K562 (cell line): ENCODE data around the gene LBH. TPM values are rescaled to one million over a fixed set of nuclear protein-coding genes. Genes with fewer than 3 reads are reported as not detected.

ENCODE experiments used
- ATAC-seq: fragments of 200-7000 bp; cut with Tn5 transposase; 3 replicates; pipeline ENCODE4 v1.9.1; 2020; ENCODE audit warnings: moderate library complexity
- BruUV-seq: library from RNA; stranded (reverse); fragments of 400-500 nt; replicated peaks from 2 replicates; lab custom pipeline; 2021; lab: Mats Ljungman, UMichigan
- CTCF ChIA-PET: fragments of 300-600 bp; formaldehyde crosslinking; extraction: SDS; loops from one replicate; lab custom pipeline; 2021; ENCODE audit warnings: low intra/inter-chr PET ratio; lab: Yijun Ruan, JAX
- POLR2A ChIA-PET: fragments of 300-600, 350-650 bp; sonication (Branson Sonifier 250); formaldehyde crosslinking; extraction: SDS; loops from one replicate; lab custom pipeline; 2021; ENCODE audit warnings: antibody characterized with exemption, inconsistent platforms; lab: Yijun Ruan, JAX
- DNase-seq, 4 experiments: peaks; one replicate each; pipeline versions ENCODE4 v3.0.0 to v3.0.0-alpha.2; 2011 to 2018; ENCODE audit warnings: low spot score in 3 of 4, mixed read lengths in 3 of 4; ENCODE audit errors: extremely low read depth in 1 of 4
- FAIRE-seq: peaks from 2 replicates; lab custom pipeline; 2011; peaks lifted over from hg19 to GRCh38; lab: Jason Lieb, UNC
- H2AFZ ChIP-seq: 2 replicates; pipeline ENCODE4 v1.6.0; 2011; ENCODE audit warnings: low read depth, low read length, control low read depth, inconsistent platforms
- H3K27ac ChIP-seq: fragments of 200-600 bp; 3 replicates; pipeline ENCODE4 v1.8.0; 2011; ENCODE audit warnings: low read depth, mild to moderate bottlenecking, control low read depth, inconsistent platforms, low read length, moderate library complexity, mixed read lengths; ENCODE audit errors: extremely low read depth
- H3K27me3 ChIP-seq, 2 experiments: fragments of 300-600 bp in 1 of 2; 2 replicates in 1 of 2; 3 replicates in 1 of 2; pipeline versions ENCODE4 v1.6.0 to v1.8.0; 2011; ENCODE audit warnings: inconsistent platforms in 2 of 2, low read length in 2 of 2, mild to moderate bottlenecking in 1 of 2, mixed read lengths in 1 of 2, moderate library complexity in 1 of 2; ENCODE audit not compliant: control insufficient read depth in 2 of 2, insufficient read depth in 2 of 2
- H3K36me3 ChIP-seq: fragments of 300-600 bp; 3 replicates; pipeline ENCODE4 v1.8.0; 2011; ENCODE audit warnings: mild to moderate bottlenecking, low read length, inconsistent platforms; ENCODE audit not compliant: control insufficient read depth, insufficient read depth
- H3K4me1 ChIP-seq, 2 experiments: fragments of 200-600 bp in 1 of 2; replicated peaks in 1 of 2; 2 replicates in 1 of 2; 3 replicates in 1 of 2; pipeline versions ENCODE4 v1.5.1 to v1.8.0; 2011; ENCODE audit warnings: inconsistent platforms in 2 of 2, low read length in 2 of 2, mild to moderate bottlenecking in 1 of 2, mixed read lengths in 1 of 2, moderate library complexity in 1 of 2; ENCODE audit not compliant: control insufficient read depth in 2 of 2, insufficient read depth in 2 of 2
- H3K4me2 ChIP-seq: 2 replicates; pipeline ENCODE4 v1.6.1; 2011; ENCODE audit warnings: low read length, control low read depth, inconsistent platforms, mixed read lengths; ENCODE audit not compliant: insufficient read depth
- H3K4me3 ChIP-seq: fragments of 200-600 bp; sonication (generic), shearing (Covaris generic); 2 replicates; pipeline ENCODE4 v1.5.1; 2016; ENCODE audit warnings: control low read depth, inconsistent platforms
- H3K79me2 ChIP-seq: fragments of 200-600 bp; 3 replicates; pipeline ENCODE4 v1.8.0; 2011; ENCODE audit warnings: low read length, inconsistent platforms; ENCODE audit not compliant: control insufficient read depth, insufficient read depth
- H3K9ac ChIP-seq, 2 experiments: 2 replicates each; pipeline versions ENCODE4 v1.6.0 to v1.6.1; 2011; ENCODE audit warnings: low read depth in 2 of 2, low read length in 2 of 2, control low read depth in 1 of 2, inconsistent platforms in 1 of 2, mild to moderate bottlenecking in 1 of 2, mixed read lengths in 1 of 2; ENCODE audit not compliant: insufficient read depth in 1 of 2
- H3K9me1 ChIP-seq: one replicate; pipeline ENCODE4 v1.6.0; 2011; ENCODE audit warnings: inconsistent platforms, mild to moderate bottlenecking, low read length, moderate library complexity; ENCODE audit not compliant: control insufficient read depth, insufficient read depth
- H3K9me3 ChIP-seq: replicated peaks from 2 replicates; pipeline ENCODE4 v1.5.1; 2011; ENCODE audit warnings: low read depth, low read length, inconsistent platforms; ENCODE audit not compliant: control insufficient read depth, insufficient read depth
- H4K20me1 ChIP-seq: replicated peaks from 2 replicates; pipeline ENCODE4 v1.6.1; 2011; ENCODE audit warnings: low read length, inconsistent platforms, mixed read lengths; ENCODE audit not compliant: control insufficient read depth, insufficient read depth
- CSDE1 ChIP-seq, 2 experiments: fragments of 450-650 bp; IDR thresholded peaks; 2 replicates each; pipeline ENCODE4 v1.6.1; 2016; ENCODE audit warnings: mild to moderate bottlenecking in 1 of 2
- KLF1 ChIP-seq: fragments of 450-650 bp; IDR thresholded peaks from 2 replicates; pipeline ENCODE4 v1.6.1; 2016; ENCODE audit warnings: missing genetic modification characterization, missing compliant biosample characterization
- MYC ChIP-seq, 2 experiments: fragments of 250-450 bp in 1 of 2; sonication (Bioruptor Pico) in 1 of 2; IDR thresholded peaks; 2 replicates each; pipeline versions ENCODE4 v1.5.1 to v1.6.1; 2012 to 2021; ENCODE audit warnings: low read depth in 2 of 2, borderline replicate concordance in 1 of 2, improper control_type of control experiment in 1 of 2, low read length in 1 of 2, mild to moderate bottlenecking in 1 of 2, moderate library complexity in 1 of 2
- NRF1 ChIP-seq, 2 experiments: fragments of 450-650 bp; IDR thresholded peaks in 1 of 2; conservative IDR thresholded peaks in 1 of 2; 2 replicates each; pipeline ENCODE4 v1.6.1; 2014; ENCODE audit warnings: mild to moderate bottlenecking in 2 of 2
- WHSC1 ChIP-seq: IDR thresholded peaks from one replicate; pipeline ENCODE4 v1.6.1; 2012; ENCODE audit warnings: low read length, control low read depth, inconsistent platforms
- YBX1 ChIP-seq: fragments of 450-650 bp; IDR thresholded peaks from 2 replicates; pipeline ENCODE4 v1.7.1; 2016; ENCODE audit warnings: mild to moderate bottlenecking
- ZNF133 ChIP-seq: fragments of 250-450 bp; sonication (Bioruptor Pico); IDR thresholded peaks from 2 replicates; pipeline ENCODE4 v1.4.0; 2020; ENCODE audit warnings: mild to moderate bottlenecking
- ZNF398 ChIP-seq: fragments of 250-450 bp; sonication (Bioruptor Pico); IDR thresholded peaks from 2 replicates; pipeline ENCODE4 v1.8.0; 2021; ENCODE audit warnings: moderate library complexity, mild to moderate bottlenecking, inconsistent platforms
- ZNF407 ChIP-seq: fragments of 450-650 bp; IDR thresholded peaks from 2 replicates; pipeline ENCODE4 v1.6.1; 2016; ENCODE audit warnings: low read depth
- WGBS: fragments of 100-300 bp; shearing (Covaris generic); methylation state at CpG from one replicate; pipeline ENCODE4 v1.1.6; 2016; ENCODE audit warnings: low coverage, mixed read lengths; ENCODE audit not compliant: insufficient coverage; ENCODE audit errors: missing lambda C conversion rate; 5-methylcytosine and 5-hydroxymethylcytosine counted together
- in situ Hi-C: fragments of 300-500 bp; cut with MboI; formaldehyde crosslinking; loops from 4 replicates; pipeline ENCODE4 v1.15.0; 2018; ENCODE audit warnings: inconsistent platforms, mixed read lengths
- intact Hi-C: fragments of 100-400 bp; cut with micrococcal nuclease; formaldehyde crosslinking; loops from 2 replicates; pipeline ENCODE4 v1.14.2; 2022
- polyA plus RNA-seq, 8 experiments: library from polyadenylated mRNA; depleted of rRNA in 4 of 8; stranded (reverse) in 5 of 8; unstranded in 3 of 8; fragments of >200 nt; fragmentation: Nextera tagmentation in 2 of 8; fragmentation: Illumina TruSeq in 1 of 8; extraction: Ambion mirVana in 2 of 8; extraction: Trizol in 1 of 8; gene quantifications; 2 replicates each; pipeline versions ENCODE4 v1.2.1 to v1.2.3, GENCODE V29; 2011 to 2014; ENCODE audit warnings: inconsistent platforms in 1 of 8, missing spikeins in 1 of 8
- total RNA-seq, 7 experiments: library from RNA; depleted of rRNA in 6 of 7; stranded (reverse); fragments of >200 nt in 6 of 7; fragmentation: Illumina TruSeq in 2 of 7; extraction: Trizol in 2 of 7; gene quantifications; 2 replicates each; pipeline versions ENCODE4 v1.2.1 to v1.2.3, GENCODE V29; 2011 to 2021; ENCODE audit warnings: low replicate concordance in 1 of 7

LBH gene
- total and polyA plus RNA-seq, 9 of the 15 experiments (the other 6 are each of a cell fraction or from before 2014, with no cell fraction given): 3.1 to 13.4 (median 7.4) TPM

GRCh38 chr2:30229596-30229995, 1.7 kb upstream of the LBH start (continued):
- TF ChIP-seq KLF1 (tag) (no peak), YBX1 (no peak)

- Histone ChIP-seq H3K9me1 (no peaks in the 10 kb centered on the region), H3K4me2 (peak overlapping the region; percentile 81), H3K9me3 (no peaks in the 10 kb centered on the region), H3K9ac (peak overlapping the region; percentile 68 to 96), H3K27ac (peak overlapping the region; percentile 58; the same call in 2 of the 3 replicates), H4K20me1 (peaks cover 12% of the 10 kb centered on the region; the same call in 1 of the 2 replicates), H2AFZ (peak overlapping the region; percentile 89), H3K4me3 (peak overlapping the region; percentile 61), H3K4me1 (peaks cover 23 to 33% of the 10 kb centered on the region in 2 experiments; a peak in 4 of 5 replicates), H3K79me2 (peaks cover 10% of the 10 kb centered on the region), H3K36me3 (peaks cover 5% of the 10 kb centered on the region; the same call in 1 of the 3 replicates), H3K27me3 (no peaks in the 10 kb centered on the region; a peak in 1 of 5 replicates)
- ATAC-seq (peak; percentile 50), DNase-seq (peak; percentile 43 to 62 (median 53)), FAIRE-seq (peak; percentile 26)
- TSS peak; percentile 36 for BruUV-seq
- ChIA-PET POLR2A (interaction anchor here (0.6 to 3.2 kb wide), 21 partner anchors 8 to 1833 kb away, joined by 3 to 13 read pairs (median 3); partner anchors contain the start of genes LCLAT1 and SPAST), CTCF (interaction anchor here (1.3 kb wide), 1 partner anchor 23 kb away, joined by 4 read pairs; no protein-coding TSS in a partner anchor)
- 9% methylated on average over 41 of the region's 50 CpGs for WGBS
- intact Hi-C loops (loop anchor here (1.0 to 10.0 kb wide), 2 partner anchors 214 to 476 kb away; partner anchors contain the start of gene LCLAT1), in situ Hi-C loops (no loop called here)
- no peak for TF ChIP-seq ZNF133 (CRISPR knock-in tag)
- no peak for TF ChIP-seq ZNF398 (CRISPR knock-in tag)
- no peak for TF ChIP-seq MYC (IDR thresholded peaks at IDR 0.05; ENCODE audit: low read depth, low read length)
- no peak for TF ChIP-seq MYC (CRISPR knock-in tag; IDR thresholded peaks at IDR 0.05; ENCODE audit: borderline replicate concordance, low read depth)
- TF ChIP-seq NRF1 (conservative IDR thresholded peaks at IDR 0.05 in 1 of 2, IDR thresholded peaks at IDR 0.05 in 1 of 2): peak; percentile 40 to 44; a peak in 3 of 4 replicates
- TF ChIP-seq ZNF407: no peak
- TF ChIP-seq WHSC1: no peak
- TF ChIP-seq CSDE1 (IDR thresholded peaks at IDR 0.05): no peak
Measured at GRCh38 chr2:30230497-30231211, 680 bp upstream of the LBH start.
